GM12872 (cell line): ENCODE measurements around the gene MYOG.

Source experiments
- CTCF ChIP-seq: IDR thresholded peaks from 3 replicates; pipeline ENCODE4 v1.5.1; 2011; ENCODE audit warnings: low read depth, mild to moderate bottlenecking, low read length, moderate library complexity; ENCODE audit not compliant: insufficient read depth

MYOG gene

DNA sequence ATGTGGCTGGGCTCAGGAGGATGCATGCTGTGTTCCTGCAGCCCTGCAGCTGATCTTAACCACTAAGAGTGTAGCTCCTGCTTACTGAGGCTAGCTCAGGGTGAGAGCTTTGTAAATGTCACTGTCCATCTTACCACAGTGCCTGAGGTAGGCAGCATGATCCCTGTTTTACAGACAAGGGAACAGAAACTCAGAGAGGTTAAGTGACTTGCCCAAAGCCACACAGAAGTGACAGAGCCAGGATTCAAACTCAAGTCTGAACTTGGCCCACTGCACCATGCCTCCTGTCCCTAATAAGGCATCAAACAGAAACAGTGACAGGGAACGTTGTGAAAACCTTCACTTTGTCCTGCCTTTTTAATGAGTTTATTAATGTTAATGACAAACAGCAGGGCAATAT is 31.6 kb downstream of the MYOG start:
- no peak for TF ChIP-seq CTCF

DNA sequence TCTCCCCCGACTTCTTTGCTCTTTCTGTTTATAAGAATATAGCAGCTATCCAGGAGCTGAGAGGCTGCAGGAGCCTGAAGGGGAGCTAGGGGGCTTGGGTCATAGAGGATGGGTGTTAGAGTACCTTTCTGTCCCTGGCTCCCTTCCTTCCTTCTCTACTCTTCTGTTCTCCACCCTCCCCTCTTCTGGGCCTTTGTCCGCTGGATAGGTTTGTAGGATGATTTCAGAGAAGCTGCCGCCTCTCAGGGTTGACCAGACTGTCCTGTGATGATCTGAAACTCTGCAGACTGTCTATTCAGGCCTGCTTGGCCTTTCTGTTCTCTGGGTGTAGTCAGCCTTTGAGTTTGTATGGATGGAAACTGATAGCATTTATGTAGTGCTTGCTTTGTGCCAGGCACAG is 33.2 kb downstream of the MYOG start:
- TF ChIP-seq CTCF: no peak

DNA sequence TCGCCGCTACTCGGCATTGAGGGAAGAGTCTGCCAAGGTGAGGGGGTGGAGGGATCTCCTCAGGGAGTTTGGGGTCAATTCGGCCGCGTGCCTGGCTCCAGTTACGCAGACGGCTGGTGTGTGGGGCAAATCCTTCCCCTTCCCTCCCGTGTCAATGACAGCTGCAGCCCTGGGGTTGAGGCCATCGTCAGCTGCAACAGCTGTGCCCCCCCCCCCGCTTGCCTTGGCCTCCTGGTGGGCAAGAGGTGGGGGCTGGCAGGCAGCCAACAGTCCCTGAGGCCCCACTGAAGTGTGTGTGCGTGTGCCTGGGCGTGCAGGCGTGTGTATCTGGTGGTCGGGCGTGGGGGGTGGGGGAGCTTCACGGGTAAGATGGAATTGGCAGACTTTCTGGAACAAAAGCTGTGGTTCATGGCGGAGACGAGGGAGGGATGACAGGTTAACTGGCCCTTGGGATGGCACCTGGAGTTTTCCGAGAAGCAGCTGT is 33.9 kb downstream of the MYOG start:
- TF ChIP-seq CTCF: no peak

- no peak for TF ChIP-seq CTCF
Observed at GRCh38 chr1:203050826-203051225, 35.0 kb downstream of the MYOG start.

- no peak for TF ChIP-seq CTCF
Observed at GRCh38 chr1:203049576-203050180, 36.1 kb downstream of the MYOG start.

GRCh38 chr1:203049077-203049476 is 36.7 kb downstream of the MYOG start:
- no peak for TF ChIP-seq CTCF

- TF ChIP-seq CTCF: no peak
Observed at GRCh38 chr1:203048555-203049051, 37.2 kb downstream of the MYOG start.
